Ovary (tissue), 9 donors: ENCODE results near the gene ACSF3. TPM values are rescaled to one million over a fixed set of nuclear protein-coding genes. Genes with fewer than 3 reads are reported as not detected.

ENCODE experiments used
- DNase-seq, 5 donors: peaks; one replicate each; pipeline ENCODE4 v3.0.0-alpha.2; 2019 to 2020
- H3K27ac ChIP-seq, 2 donors: fragments of 200-600 bp; one replicate each; pipeline versions ENCODE4 v1.5.1 to v1.8.0; 2019 to 2022
- H3K27me3 ChIP-seq: fragments of 200-600 bp; one replicate; pipeline ENCODE4 v1.8.0; 2022
- H3K36me3 ChIP-seq: fragments of 200-600 bp; sonication (generic); one replicate; pipeline ENCODE4 v1.5.1; 2019
- H3K4me1 ChIP-seq: one replicate; pipeline ENCODE4 v1.8.1; 2013; ENCODE audit warnings: mild to moderate bottlenecking, moderate library complexity; ENCODE audit not compliant: insufficient read depth
- H3K4me3 ChIP-seq: fragments of 200-600 bp; sonication (generic); one replicate; pipeline ENCODE4 v1.5.1; 2017
- H3K9me3 ChIP-seq, 2 donors: fragments of 200-600 bp in 1 of 2; sonication (generic) in 1 of 2; one replicate each; pipeline versions ENCODE4 v1.5.1 to v1.8.1; 2013 to 2019; ENCODE audit warnings: mild to moderate bottlenecking in 1 of 2, moderate library complexity in 1 of 2
- CTCF ChIP-seq, 3 donors: fragments of 450-650 bp in 2 of 3; fragments of 200-600 bp in 1 of 3; IDR thresholded peaks; one replicate each; pipeline versions ENCODE4 v1.5.1 to v1.8.0; 2016 to 2022; ENCODE audit warnings: antibody characterized with exemption in 3 of 3, mild to moderate bottlenecking in 1 of 3
- EP300 ChIP-seq: sonication (generic); formaldehyde crosslinking; IDR thresholded peaks from one replicate; pipeline ENCODE4 v1.6.1; 2017; ENCODE audit warnings: antibody characterized with exemption
- POLR2A ChIP-seq: fragments of 450-650 bp; IDR thresholded peaks from one replicate; pipeline ENCODE4 v1.6.1; 2017; ENCODE audit warnings: antibody characterized with exemption, mild to moderate bottlenecking, moderate library complexity
- WGBS, 3 donors: extraction: QIAGEN DNeasy Blood & Tissue Kit in 1 of 3; methylation state at CpG; one replicate each; pipeline versions ENCODE4 v1.1.5 to v1.1.7; 2013 to 2017; 5-methylcytosine and 5-hydroxymethylcytosine counted together
- intact Hi-C, 4 donors: fragments of 100-400 bp; cut with DNase I; formaldehyde crosslinking; loops; one replicate each; pipeline versions ENCODE4 v1.11.0 to v1.15.1; 2022 to 2023
- polyA plus RNA-seq, 2 donors: library from polyadenylated mRNA; stranded (reverse); fragments of 200-250 nt in 1 of 2; fragments of 350-450 nt in 1 of 2; fragmentation: Illumina TruSeq in 1 of 2; extraction: RNeasy Lipid Tissue Mini Kit (QIAGEN cat#74804) in 1 of 2; gene quantifications; one replicate each; pipeline ENCODE4 v1.2.3, GENCODE V29; 2013 to 2014
- total RNA-seq, 7 donors: library from RNA; depleted of rRNA in 2 of 7; stranded (reverse); fragments of >200 nt in 2 of 7; fragmentation: NEBNext Ultra II Directional in 3 of 7; extraction: Animal tissue kit (Norgen Biotek cat#: 25700) in 3 of 7; gene quantifications; one replicate each; pipeline versions ENCODE4 v1.1.0 to v1.2.4, GENCODE V29; 2016 to 2023
- donor health status: DM: no; HTN: no; CAD: no; lungs with moderate emphysema.
- donor health status: DM: no; HTN: no; CAD: no.
- donor health status: Bipolar disorder and iron deficiency.
- donor health status: DM: yes; HTN: yes; CAD: no.
- donor health status: DM: no; HTN: no; CAD: no.
- donor health status: DM: yes; HTN: yes; CAD: no.

ACSF3 gene
- total and polyA plus RNA-seq, 9 donors, result 16.2 to 40.9 (median 28.0) TPM

- Histone ChIP-seq H3K4me3 (no peak overlapping the region), H3K9me3 (no peaks in the 10 kb centered on the region), H3K27me3 (no peaks in the 10 kb centered on the region), H3K4me1 (peaks cover 7% of the 10 kb centered on the region), H3K36me3 (no peaks in the 10 kb centered on the region), H3K27ac (no peak overlapping the region)
- TF ChIP-seq CTCF (IDR thresholded peaks at IDR 0.05), result no peak
- no peak for TF ChIP-seq POLR2A
- TF ChIP-seq EP300, result no peak
- DNase-seq, result no peak
- WGBS, 3 donors, result 73 to 81% (median 77%) methylated on average over 26 of the region's 26 CpGs
- intact Hi-C loops, result no loop called here
These were observed 5.2 kb downstream of the ACSF3 start for GRCh38 chr16:89098767-89099430.

DNA sequence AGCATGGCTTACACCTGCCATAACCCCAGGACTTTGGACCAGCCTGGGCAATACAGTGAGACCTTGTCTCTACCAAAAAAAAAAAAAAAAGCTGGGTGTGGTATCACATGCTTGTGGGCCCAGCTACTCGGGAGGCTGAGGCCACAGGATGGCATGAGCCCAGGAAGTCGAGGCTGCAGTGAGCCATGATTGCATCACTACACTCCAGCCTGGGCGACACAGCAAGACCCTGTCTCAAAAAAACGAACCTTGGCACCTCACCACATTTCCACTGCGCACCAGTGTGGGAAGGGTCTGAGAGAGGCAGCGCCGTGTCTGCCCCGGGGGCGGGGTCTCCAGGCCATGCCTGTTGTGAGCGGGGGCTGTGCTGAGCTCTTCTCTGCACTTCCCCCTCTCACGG is 6.3 kb downstream of the ACSF3 start:
- intact Hi-C loops, result no loop called here
- WGBS, 3 donors, result 64 to 76% (median 73%) methylated on average over 11 of the region's 11 CpGs

GRCh38 chr16:89100601-89101302 is 7.1 kb downstream of the ACSF3 start:
- WGBS, 3 donors, result 87 to 91% (median 89%) methylated on average over 42 of the region's 42 CpGs
- Histone ChIP-seq H3K27me3 (no peaks in the 10 kb centered on the region), H3K4me3 (no peak overlapping the region), H3K27ac (no peak overlapping the region), H3K9me3 (no peaks in the 10 kb centered on the region), H3K4me1 (peaks cover 3% of the 10 kb centered on the region), H3K36me3 (no peaks in the 10 kb centered on the region)
- no peak for TF ChIP-seq POLR2A
- no peak for TF ChIP-seq EP300
- no peak for TF ChIP-seq CTCF (IDR thresholded peaks at IDR 0.05)
- intact Hi-C loops, result no loop called here
- DNase-seq, result no peak

More for the DNA sequence above, 6.3 kb downstream of the ACSF3 start:
- peaks cover 3% of the 10 kb centered on the region for H3K4me1 ChIP-seq
- H3K27me3 ChIP-seq, result no peaks in the 10 kb centered on the region
- TF ChIP-seq POLR2A (no peak), EP300 (no peak), CTCF (IDR thresholded peaks at IDR 0.05) (no peak)
- H3K4me3 ChIP-seq, result no peak overlapping the region
- no peak for DNase-seq
- no peaks in the 10 kb centered on the region for H3K36me3 ChIP-seq
- H3K27ac ChIP-seq, result no peak overlapping the region
- H3K9me3 ChIP-seq, result no peaks in the 10 kb centered on the region

DNA sequence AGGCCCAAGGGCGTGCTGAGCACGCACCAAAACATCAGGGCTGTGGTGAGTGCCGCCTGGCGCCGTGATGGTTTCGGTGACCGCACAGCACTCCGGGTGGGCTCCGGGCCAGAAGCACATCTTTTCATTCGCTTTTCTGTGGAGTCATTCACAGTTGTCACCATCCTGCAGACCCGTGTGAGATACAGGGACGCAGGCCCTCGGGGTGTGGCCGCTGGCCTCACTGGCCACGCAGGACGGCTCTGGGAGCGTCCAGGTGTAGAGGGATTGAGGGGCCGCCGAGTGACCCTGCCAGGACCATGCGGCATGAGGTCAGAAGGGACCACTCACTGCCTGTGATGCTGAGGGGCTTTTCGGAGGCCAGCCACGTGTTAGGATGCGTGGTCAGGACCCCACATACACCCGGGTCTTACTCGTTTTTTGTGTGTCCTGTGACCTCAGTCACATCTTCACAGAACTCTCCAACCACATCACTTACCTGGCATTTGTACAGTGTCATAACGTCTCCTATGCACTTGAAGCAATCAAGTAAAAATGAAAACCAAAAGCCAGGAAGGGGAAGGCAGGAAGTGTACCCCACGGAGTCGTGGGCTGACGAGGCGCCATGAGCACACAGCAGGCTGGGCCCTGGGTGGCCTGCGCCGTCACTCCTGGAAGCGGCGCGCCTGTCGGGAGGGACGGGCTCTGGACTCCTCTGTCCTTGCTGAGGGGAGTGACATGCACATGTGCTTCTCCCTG is 7.8 kb downstream of the ACSF3 start:
- Histone ChIP-seq H3K27ac (no peak overlapping the region), H3K9me3 (no peaks in the 10 kb centered on the region), H3K36me3 (no peaks in the 10 kb centered on the region), H3K4me1 (peaks cover 3% of the 10 kb centered on the region), H3K4me3 (no peak overlapping the region), H3K27me3 (no peaks in the 10 kb centered on the region)
- intact Hi-C loops, result no loop called here
- DNase-seq, result no peak
- TF ChIP-seq CTCF (IDR thresholded peaks at IDR 0.05), result no peak
- TF ChIP-seq EP300, result no peak
- no peak for TF ChIP-seq POLR2A
- WGBS, 3 donors, result 91 to 93% (median 92%) methylated on average over 37 of the region's 37 CpGs
